Activated CD8-positive, alpha-beta memory T cell treated with anti-CD3 and anti-CD28 coated beads, Interleukin-2, amount 50 U/mL, for 24 hours (primary cell): ENCODE data around the gene EXOC1L.

Experiments
- DNase-seq: peaks from one replicate; pipeline ENCODE4 v3.0.0-alpha.2; 2020; ENCODE audit errors: extremely low read depth

Gene EXOC1L

DNA sequence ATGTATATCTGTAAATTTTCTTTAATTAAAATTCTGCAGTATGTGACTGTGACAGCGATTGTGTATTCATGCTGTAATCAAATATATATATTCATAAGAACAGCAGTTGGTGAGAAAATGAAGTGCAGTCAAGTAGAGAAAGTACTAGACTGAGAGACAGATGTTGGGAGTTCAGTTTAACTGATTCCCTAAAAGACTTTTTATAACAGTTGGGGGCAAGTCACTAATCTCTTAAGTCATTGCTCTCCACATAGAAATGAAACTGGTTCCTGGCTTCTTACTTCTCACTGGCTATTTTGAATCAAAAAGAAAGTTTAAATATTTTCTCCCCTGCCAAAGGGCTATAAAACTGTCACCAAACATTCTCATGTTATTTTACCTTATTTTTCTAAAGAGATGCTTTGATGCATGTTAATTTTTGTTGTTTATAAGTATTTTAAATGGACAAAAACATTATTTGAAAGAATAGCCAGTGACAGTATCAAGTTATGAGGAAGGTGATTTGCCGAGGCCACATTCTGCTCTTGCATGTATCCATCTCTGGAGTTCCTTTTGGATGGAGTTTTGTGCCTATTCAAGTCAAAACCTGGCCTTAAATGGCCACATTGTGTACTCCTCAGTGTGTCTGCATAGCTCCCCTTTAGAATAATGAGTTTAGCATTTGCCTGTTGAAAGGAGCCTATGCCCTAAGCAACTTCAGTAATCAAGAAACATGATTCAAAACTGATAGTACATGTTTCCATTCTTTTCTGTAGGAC lies 64.7 kb downstream of the EXOC1L start:
- no peak for DNase-seq

DNA sequence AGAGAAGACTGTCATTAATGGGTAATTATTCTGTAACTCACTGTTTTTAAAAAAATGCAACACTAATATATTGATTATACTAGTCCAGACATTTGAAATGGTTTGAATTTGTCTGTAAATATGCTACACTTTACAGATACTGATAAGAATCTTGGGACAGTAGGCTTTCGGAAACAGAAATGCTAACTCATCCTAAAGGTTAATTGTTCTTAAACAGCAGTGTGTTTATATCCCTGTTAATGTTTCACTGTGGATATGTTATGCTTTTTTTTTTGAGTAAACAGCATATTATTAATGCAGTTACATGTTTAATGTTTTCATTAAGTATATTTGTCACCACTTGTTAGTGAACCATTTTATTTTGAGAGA lies 65.2 kb downstream of the EXOC1L start:
- no peak for DNase-seq
